Thoracic aorta (tissue), 2 donors: Measurements from ENCODE around the gene KRTAP10-12. TPM values are rescaled to one million over a fixed set of nuclear protein-coding genes. Genes with fewer than 3 reads are reported as not detected.
"Not testable (repeated sequence)": the region's sequence is repeated elsewhere in the genome, so short reads cannot be mapped to it uniquely, and the experiment has no call there.

Experiments
- ATAC-seq: fragments of 150-250 bp; one replicate; pipeline ENCODE4 v1.8.0; 2017; ENCODE audit warnings: low read depth; ENCODE audit not compliant: insufficient number of reproducible peaks, low FRiP score
- DNase-seq: peaks from one replicate; pipeline ENCODE4 v3.0.0-alpha.2; 2020; ENCODE audit warnings: low spot score
- H3K27ac ChIP-seq, 2 donors: fragments of 200-600 bp; sonication (generic); 1 replicate in 1 of 2; 2 replicates in 1 of 2; pipeline ENCODE4 v1.5.1; 2016; ENCODE audit warnings: mild to moderate bottlenecking in 2 of 2, moderate library complexity in 2 of 2
- H3K27me3 ChIP-seq: fragments of 200-600 bp; sonication (generic); replicated peaks from 2 replicates; pipeline ENCODE4 v1.6.0; 2016; ENCODE audit warnings: mild to moderate bottlenecking; ENCODE audit not compliant: insufficient read depth
- H3K36me3 ChIP-seq: fragments of 200-600 bp; sonication (generic); one replicate; pipeline ENCODE4 v1.5.1; 2016
- H3K4me1 ChIP-seq, 2 donors: fragments of 200-600 bp; sonication (generic); 1 replicate in 1 of 2; 2 replicates in 1 of 2; pipeline versions ENCODE4 v1.5.1 to v1.6.0; 2016; ENCODE audit warnings: low read depth in 2 of 2, mild to moderate bottlenecking in 1 of 2; ENCODE audit not compliant: control insufficient read depth in 1 of 2
- H3K4me3 ChIP-seq: fragments of 200-600 bp; sonication (generic); 2 replicates; pipeline ENCODE4 v1.5.1; 2016; ENCODE audit warnings: mild to moderate bottlenecking
- H3K9me3 ChIP-seq: fragments of 200-600 bp; sonication (generic); 2 replicates; pipeline ENCODE4 v1.5.1; 2016
- total RNA-seq, 2 donors: library from RNA; depleted of rRNA; stranded (reverse); fragments of >200 nt; gene quantifications; one replicate each; pipeline versions ENCODE4 v1.1.0 to v1.2.3, GENCODE V29; 2016
- TF ChIP-seq, protein P1 (sequence below): fragments of 200-600 bp; sonication (generic); IDR thresholded peaks from one replicate; pipeline ENCODE4 v1.5.1; 2019; ENCODE audit warnings: antibody characterized with exemption

Gene KRTAP10-12, protein sequence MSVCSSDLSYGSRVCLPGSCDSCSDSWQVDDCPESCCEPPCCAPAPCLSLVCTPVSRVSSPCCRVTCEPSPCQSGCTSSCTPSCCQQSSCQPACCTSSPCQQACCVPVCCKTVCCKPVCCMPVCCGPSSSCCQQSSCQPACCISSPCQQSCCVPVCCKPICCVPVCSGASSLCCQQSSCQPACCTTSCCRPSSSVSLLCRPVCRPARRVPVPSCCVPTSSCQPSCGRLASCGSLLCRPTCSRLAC
- total RNA-seq: not detected

DNA sequence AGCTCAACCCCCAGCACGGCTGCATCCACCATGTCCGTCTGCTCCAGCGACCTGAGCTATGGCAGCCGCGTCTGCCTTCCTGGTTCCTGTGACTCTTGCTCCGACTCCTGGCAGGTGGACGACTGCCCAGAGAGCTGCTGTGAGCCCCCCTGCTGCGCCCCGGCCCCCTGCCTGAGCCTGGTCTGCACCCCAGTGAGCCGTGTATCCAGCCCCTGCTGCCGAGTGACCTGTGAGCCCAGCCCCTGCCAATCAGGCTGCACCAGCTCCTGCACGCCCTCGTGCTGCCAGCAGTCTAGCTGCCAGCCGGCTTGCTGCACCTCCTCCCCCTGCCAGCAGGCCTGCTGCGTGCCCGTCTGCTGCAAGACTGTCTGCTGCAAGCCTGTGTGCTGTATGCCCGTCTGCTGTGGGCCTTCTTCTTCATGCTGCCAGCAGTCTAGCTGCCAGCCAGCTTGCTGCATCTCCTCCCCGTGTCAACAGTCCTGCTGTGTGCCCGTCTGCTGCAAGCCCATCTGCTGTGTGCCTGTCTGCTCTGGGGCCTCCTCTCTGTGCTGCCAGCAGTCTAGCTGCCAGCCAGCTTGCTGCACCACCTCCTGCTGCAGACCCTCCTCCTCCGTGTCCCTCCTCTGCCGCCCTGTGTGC lies at the start of gene KRTAP10-12:
TSS of gene KRTAP10-12 (plus strand) at position 1 of the 639 bp plus-strand sequence. CDS start at position 31, 30 bp downstream.
- H3K27me3 ChIP-seq, DNase-seq, H3K4me3 ChIP-seq, ATAC-seq, H3K4me1 ChIP-seq, H3K27ac ChIP-seq, H3K36me3 ChIP-seq: not testable (repeated sequence)
- peaks cover 15% of the 10 kb centered on the region for H3K9me3 ChIP-seq

DNA sequence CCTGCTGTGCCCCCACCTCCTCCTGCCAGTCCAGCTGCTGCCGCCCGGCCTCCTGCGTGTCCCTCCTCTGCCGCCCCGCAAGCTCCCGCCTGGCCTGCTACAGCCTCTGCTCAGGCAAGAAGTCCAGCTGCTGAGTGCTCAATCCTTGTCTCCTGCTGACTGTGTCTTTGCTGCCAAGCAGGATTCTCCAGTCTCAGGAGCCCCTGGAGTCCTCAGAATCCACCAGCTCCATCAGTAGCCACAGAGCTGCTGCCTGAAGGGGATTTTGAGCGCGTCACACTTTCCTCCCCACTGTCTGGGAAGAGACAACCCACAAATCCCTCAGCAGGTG lies 49.8 kb upstream of the KRTAP10-12 start:
- no peaks in the 10 kb centered on the region for H3K9me3 ChIP-seq
- H3K4me1 ChIP-seq: no peaks in the 10 kb centered on the region
- no peak overlapping the region for H3K27ac ChIP-seq
- H3K36me3 ChIP-seq: no peaks in the 10 kb centered on the region
- no peak overlapping the region for H3K4me3 ChIP-seq
- H3K27me3 ChIP-seq: no peaks in the 10 kb centered on the region
- DNase-seq (no peak), ATAC-seq (no peak)
- TF ChIP-seq, protein P1, sequence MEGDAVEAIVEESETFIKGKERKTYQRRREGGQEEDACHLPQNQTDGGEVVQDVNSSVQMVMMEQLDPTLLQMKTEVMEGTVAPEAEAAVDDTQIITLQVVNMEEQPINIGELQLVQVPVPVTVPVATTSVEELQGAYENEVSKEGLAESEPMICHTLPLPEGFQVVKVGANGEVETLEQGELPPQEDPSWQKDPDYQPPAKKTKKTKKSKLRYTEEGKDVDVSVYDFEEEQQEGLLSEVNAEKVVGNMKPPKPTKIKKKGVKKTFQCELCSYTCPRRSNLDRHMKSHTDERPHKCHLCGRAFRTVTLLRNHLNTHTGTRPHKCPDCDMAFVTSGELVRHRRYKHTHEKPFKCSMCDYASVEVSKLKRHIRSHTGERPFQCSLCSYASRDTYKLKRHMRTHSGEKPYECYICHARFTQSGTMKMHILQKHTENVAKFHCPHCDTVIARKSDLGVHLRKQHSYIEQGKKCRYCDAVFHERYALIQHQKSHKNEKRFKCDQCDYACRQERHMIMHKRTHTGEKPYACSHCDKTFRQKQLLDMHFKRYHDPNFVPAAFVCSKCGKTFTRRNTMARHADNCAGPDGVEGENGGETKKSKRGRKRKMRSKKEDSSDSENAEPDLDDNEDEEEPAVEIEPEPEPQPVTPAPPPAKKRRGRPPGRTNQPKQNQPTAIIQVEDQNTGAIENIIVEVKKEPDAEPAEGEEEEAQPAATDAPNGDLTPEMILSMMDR: no peak

DNA sequence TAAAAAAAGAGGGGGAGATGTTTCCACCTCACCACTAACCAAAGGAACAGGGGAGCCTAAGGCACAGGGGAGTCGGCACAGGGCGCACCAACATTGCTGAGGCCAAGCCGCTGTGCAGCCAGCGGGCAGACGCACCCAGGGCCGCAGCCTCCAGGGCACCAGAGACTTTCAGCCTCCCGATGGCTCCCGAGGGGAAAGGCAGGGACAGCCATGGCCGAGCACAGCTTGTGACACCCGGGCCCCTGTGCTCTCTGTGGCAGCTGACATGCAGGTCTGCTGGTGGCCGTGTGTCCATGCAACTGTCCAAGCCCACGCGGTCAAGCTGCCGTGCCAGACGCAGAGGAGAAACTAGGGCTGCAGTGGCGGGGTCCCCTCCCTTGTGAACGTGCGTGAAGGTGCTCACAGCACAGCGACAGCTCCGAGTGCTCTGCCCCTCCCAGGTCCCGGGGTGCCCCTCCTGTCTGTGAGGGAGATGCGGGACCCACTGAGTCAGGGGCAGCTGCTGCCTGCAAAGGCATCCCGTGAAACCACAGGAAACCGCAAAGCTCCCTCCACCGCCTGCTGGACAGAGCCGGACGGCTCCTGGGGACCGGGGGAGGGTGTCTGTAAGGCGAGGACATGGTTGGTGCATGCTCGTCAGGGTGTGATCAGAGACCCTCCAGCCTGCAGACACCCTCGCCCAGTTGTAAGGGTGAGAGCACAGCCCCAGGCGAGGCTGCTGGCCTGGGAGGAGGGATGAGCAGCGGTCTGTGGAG lies 48.2 kb upstream of the KRTAP10-12 start:
- no peak for ATAC-seq
- Histone ChIP-seq H3K27me3 (no peaks in the 10 kb centered on the region), H3K36me3 (no peaks in the 10 kb centered on the region), H3K9me3 (no peaks in the 10 kb centered on the region), H3K4me1 (no peaks in the 10 kb centered on the region), H3K4me3 (no peak overlapping the region), H3K27ac (no peak overlapping the region)
- TF ChIP-seq, protein P1: no peak
- DNase-seq: no peak

DNA sequence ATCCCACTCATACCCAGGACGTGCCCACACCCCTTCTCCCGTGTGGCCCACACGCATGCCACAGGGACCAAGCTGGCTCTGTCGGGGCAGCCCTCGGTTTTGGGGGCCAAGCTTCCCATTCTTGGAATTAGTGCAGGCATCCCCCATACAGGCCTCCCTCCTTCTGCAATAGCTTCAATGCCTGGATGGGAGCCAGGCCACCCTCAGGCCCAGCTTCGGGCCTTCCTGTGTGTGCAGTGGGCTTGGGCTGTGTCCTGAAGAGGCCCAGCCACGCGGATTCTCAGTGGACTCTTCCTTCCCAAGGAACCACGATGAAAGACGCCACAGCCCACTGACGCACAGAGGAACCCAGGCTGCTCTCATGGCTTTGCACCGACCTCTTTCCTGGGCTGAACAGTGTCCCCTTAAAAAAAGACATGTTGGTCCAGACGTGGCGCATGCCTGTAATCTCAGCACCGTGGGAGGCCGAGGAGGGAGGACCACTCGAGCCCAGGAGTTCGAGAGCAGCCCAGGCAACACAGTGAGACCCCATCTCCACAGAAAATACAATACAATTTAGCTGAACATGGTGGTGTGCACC lies 47.4 kb upstream of the KRTAP10-12 start:
- ATAC-seq (no peak), DNase-seq (no peak)
- TF ChIP-seq, protein P1: no peak
- H3K27ac ChIP-seq: no peak overlapping the region
- no peaks in the 10 kb centered on the region for H3K4me1 ChIP-seq
- H3K36me3 ChIP-seq: no peaks in the 10 kb centered on the region
- H3K4me3 ChIP-seq: no peak overlapping the region
- H3K27me3 ChIP-seq: no peaks in the 10 kb centered on the region
- H3K9me3 ChIP-seq: no peaks in the 10 kb centered on the region

DNA sequence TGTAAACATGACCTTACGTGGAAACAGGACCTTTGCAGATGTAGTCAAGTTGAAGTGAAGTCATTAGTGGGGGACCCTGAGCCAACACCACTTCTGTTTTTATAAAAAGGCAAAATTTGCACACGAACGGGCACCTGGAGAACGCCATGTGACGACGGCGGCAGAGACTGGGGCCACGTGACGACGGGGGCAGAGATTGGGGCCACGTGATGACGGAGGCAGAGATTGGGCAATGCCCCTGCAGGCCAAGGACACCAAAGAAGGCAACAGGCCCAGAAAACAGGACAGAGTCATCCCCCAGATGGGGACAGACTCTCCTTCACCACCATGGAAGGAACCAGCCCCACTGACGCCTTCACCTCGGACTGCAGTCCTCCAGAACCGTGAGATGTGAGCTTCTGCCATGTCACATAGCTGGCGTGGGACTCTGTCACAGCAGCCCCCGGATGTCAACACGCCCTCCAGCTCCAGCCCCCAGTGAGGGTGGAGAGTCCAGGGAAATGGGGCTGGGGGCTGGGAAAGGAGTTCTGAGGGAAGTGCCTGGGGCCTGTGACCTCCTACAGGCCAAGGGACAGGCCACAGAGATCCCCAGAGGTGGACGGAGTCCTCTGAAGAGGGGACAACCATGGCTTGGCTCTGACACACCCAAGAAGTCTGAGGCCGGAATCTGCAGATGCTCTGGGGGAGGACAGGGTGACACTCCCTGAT lies 46.6 kb upstream of the KRTAP10-12 start:
- Histone ChIP-seq H3K36me3 (no peaks in the 10 kb centered on the region), H3K27ac (no peak overlapping the region), H3K4me1 (no peaks in the 10 kb centered on the region), H3K9me3 (no peaks in the 10 kb centered on the region), H3K27me3 (no peaks in the 10 kb centered on the region), H3K4me3 (no peak overlapping the region)
- DNase-seq (no peak), ATAC-seq (no peak)
- TF ChIP-seq, protein P1: no peak
